Testis (tissue), 3 donors: Measurements from ENCODE around the gene PFDN2. TPM values are rescaled to one million over a fixed set of nuclear protein-coding genes. Genes with fewer than 3 reads are reported as not detected.

Source experiments
- DNase-seq: peaks from one replicate; pipeline ENCODE4 v3.0.0-alpha.2; 2019
- H3K27ac ChIP-seq, 2 donors: fragments of 200-600 bp; sonication (generic); one replicate each; pipeline ENCODE4 v1.5.1; 2019
- H3K27me3 ChIP-seq: fragments of 200-600 bp; sonication (generic); one replicate; pipeline ENCODE4 v1.5.1; 2019
- H3K36me3 ChIP-seq: fragments of 200-600 bp; sonication (generic); one replicate; pipeline ENCODE4 v1.5.1; 2017; ENCODE audit warnings: low read depth; ENCODE audit errors: missing control alignments
- H3K4me1 ChIP-seq: fragments of 200-600 bp; sonication (generic); one replicate; pipeline ENCODE4 v1.5.1; 2019
- H3K4me3 ChIP-seq, 2 donors: fragments of 200-600 bp; sonication (generic); one replicate each; pipeline ENCODE4 v1.5.1; 2017 to 2019
- H3K9me3 ChIP-seq: fragments of 200-600 bp; sonication (generic); one replicate; pipeline ENCODE4 v1.5.1; 2017
- POLR2A ChIP-seq: fragments of 450-650 bp; IDR thresholded peaks from one replicate; pipeline ENCODE4 v1.6.1; 2017; ENCODE audit warnings: antibody characterized with exemption, mild to moderate bottlenecking, moderate library complexity
- WGBS, 2 donors: methylation state at CpG; one replicate each; pipeline ENCODE4 v1.1.5; 2018; 5-methylcytosine and 5-hydroxymethylcytosine counted together
- intact Hi-C: fragments of 100-400 bp; cut with DNase I; formaldehyde crosslinking; loops from one replicate; pipeline ENCODE4 v1.15.1; 2023; ENCODE audit warnings: low total_unique reads
- polyA plus RNA-seq: library from polyadenylated mRNA; stranded (reverse); fragments of 350-450 nt; fragmentation: Illumina TruSeq; extraction: RNeasy Lipid Tissue Mini Kit (QIAGEN cat#74804); gene quantifications from one replicate; pipeline ENCODE4 v1.2.3, GENCODE V29; 2014; ENCODE audit warnings: low read depth, low replicate concordance; ENCODE audit not compliant: insufficient read depth
- total RNA-seq, 2 donors: library from RNA; depleted of rRNA; stranded (reverse); fragments of >200 nt; gene quantifications; one replicate each; pipeline ENCODE4 v1.2.3, GENCODE V29; 2016
- TF ChIP-seq, protein P1 (sequence below), 3 experiments: fragments of 450-650 bp in 2 of 3; fragments of 200-600 bp in 1 of 3; sonication (generic) in 1 of 3; IDR thresholded peaks; one replicate each; pipeline ENCODE4 v1.5.1; 2016 to 2019; ENCODE audit warnings: antibody characterized with exemption in 3 of 3, mild to moderate bottlenecking in 2 of 3, moderate library complexity in 1 of 3

The PFDN2 gene
- total and polyA plus RNA-seq, 3 donors from 2014 or later, result 76.8 to 96.3 (median 88.6) TPM

DNA sequence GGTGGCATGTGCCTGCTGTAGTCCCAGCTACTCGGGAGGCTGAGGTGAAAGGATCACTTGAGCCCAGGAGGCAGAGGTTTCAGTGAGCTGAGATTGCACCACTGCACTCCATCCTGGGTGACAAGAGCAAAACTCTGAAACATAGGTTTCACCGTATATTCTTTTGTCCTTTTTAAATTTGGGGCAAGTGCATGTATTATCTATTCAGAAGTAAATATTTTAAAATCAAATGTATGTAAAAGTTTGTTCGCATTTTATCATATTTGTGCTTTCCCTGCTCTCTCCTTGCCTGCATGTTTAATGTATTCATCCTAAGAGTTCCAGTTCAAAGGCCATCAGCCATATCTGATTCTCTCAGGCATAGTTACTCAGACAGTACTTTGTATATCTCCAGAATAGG lies 28.0 kb upstream of the PFDN2 start:
- no peaks in the 10 kb centered on the region for H3K36me3 ChIP-seq
- no peak overlapping the region for H3K27ac ChIP-seq
- H3K9me3 ChIP-seq, result no peaks in the 10 kb centered on the region
- intact Hi-C loops, result no loop called here
- H3K4me3 ChIP-seq, result no peak overlapping the region
- 84 to 90% methylated on average over 3 of the region's 3 CpGs for WGBS, 2 donors
- no peaks in the 10 kb centered on the region for H3K27me3 ChIP-seq
- TF ChIP-seq, protein P1, sequence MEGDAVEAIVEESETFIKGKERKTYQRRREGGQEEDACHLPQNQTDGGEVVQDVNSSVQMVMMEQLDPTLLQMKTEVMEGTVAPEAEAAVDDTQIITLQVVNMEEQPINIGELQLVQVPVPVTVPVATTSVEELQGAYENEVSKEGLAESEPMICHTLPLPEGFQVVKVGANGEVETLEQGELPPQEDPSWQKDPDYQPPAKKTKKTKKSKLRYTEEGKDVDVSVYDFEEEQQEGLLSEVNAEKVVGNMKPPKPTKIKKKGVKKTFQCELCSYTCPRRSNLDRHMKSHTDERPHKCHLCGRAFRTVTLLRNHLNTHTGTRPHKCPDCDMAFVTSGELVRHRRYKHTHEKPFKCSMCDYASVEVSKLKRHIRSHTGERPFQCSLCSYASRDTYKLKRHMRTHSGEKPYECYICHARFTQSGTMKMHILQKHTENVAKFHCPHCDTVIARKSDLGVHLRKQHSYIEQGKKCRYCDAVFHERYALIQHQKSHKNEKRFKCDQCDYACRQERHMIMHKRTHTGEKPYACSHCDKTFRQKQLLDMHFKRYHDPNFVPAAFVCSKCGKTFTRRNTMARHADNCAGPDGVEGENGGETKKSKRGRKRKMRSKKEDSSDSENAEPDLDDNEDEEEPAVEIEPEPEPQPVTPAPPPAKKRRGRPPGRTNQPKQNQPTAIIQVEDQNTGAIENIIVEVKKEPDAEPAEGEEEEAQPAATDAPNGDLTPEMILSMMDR (IDR thresholded peaks at IDR 0.05), result no peak
- TF ChIP-seq POLR2A, result no peak
- no peaks in the 10 kb centered on the region for H3K4me1 ChIP-seq
- no peak for DNase-seq

DNA sequence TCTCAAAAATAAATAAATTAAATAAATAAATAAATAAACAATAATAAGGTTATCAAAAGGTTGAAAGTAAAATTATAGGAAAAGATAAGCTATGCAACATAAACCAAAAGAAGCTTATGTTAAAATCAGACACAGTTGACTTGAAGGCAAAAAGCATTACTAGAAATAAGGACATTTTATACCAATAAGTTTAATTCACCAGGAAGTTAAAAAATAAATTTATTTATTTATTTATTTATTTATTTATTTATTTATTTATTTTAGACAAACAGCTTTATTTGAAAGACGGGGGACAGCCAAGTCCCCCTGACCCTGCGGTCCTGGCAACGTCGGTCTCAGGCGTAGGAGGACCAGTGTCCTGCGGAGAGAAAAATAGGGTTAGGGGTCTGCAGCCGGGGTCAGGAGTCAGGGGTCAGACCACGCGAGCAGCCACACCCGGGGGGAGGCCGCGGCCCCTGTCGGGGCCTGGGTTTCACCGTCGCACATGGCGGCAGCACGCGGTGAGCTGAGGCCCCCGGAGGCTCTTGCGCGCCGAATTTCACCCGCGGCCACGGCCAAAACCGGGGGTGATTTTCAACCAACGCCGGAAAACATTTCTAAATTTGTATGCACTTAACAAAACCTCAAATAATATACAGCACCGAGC lies 23.0 kb upstream of the PFDN2 start:
- Histone ChIP-seq H3K4me3 (no peak overlapping the region), H3K4me1 (peaks cover 10% of the 10 kb centered on the region), H3K36me3 (no peaks in the 10 kb centered on the region), H3K9me3 (no peaks in the 10 kb centered on the region), H3K27ac (no peak overlapping the region), H3K27me3 (no peaks in the 10 kb centered on the region)
- WGBS, 2 donors, result 73 to 76% methylated on average over 29 of the region's 29 CpGs
- no peak for TF ChIP-seq POLR2A
- TF ChIP-seq, protein P1 (IDR thresholded peaks at IDR 0.05), result no peak
- intact Hi-C loops, result no loop called here
- no peak for DNase-seq

DNA sequence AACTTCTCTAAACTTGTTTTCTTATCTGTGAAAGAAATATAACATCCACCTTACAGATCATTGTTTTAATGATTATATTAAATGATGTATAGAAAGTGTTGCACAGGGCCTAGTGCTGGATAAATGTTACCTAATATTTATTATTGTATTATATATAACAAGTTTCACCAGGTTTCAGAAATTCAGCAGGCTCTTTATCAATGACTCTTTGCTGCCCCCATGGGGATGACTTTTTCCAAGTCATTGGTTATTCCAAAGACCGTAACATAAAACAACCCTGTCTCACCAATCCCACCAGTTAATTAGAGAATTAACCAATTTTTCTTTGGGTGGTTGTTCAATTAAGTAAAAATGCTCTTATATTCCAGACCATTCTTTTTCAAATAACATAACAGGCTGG lies 21.9 kb upstream of the PFDN2 start:
- TF ChIP-seq, protein P1 (IDR thresholded peaks at IDR 0.05), result peak; percentile 20 to 41 (median 30)
- TF ChIP-seq POLR2A, result no peak
- Histone ChIP-seq H3K27me3 (no peaks in the 10 kb centered on the region), H3K9me3 (no peaks in the 10 kb centered on the region), H3K4me1 (peaks cover 10% of the 10 kb centered on the region), H3K4me3 (no peak overlapping the region), H3K36me3 (no peaks in the 10 kb centered on the region), H3K27ac (no peak overlapping the region)
- peak; percentile 65 for DNase-seq
- 40 to 42% methylated on average over 1 of the region's 1 CpG for WGBS, 2 donors
- intact Hi-C loops, result no loop called here

DNA sequence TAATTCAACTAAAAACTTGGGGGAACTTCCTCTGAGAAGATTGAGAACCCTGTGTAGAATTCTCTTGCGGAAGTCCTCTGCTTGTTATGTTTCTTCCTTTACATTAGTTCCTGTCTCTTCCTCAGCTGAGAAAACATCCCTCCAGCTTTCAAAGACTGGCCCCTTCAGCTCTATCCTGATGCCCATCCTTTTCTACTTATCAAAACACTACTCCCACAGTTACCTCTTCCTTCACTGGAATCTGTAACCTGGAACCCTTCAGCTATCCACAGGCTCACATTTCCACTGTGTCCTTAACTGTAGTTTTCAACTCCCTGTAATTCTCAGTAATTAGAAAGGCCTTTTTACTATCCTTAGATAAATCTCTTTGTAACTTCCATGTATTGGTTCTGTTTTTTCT lies 20.6 kb upstream of the PFDN2 start:
- DNase-seq, result no peak
- WGBS, 2 donors, result 61 to 72% methylated on average over 1 of the region's 1 CpG
- no peaks in the 10 kb centered on the region for H3K9me3 ChIP-seq
- no peaks in the 10 kb centered on the region for H3K27me3 ChIP-seq
- peak overlapping the region in 1 of 2 donors; percentile 28 for H3K27ac ChIP-seq
- intact Hi-C loops, result no loop called here
- peaks cover 20% of the 10 kb centered on the region for H3K4me1 ChIP-seq
- TF ChIP-seq, protein P1 (IDR thresholded peaks at IDR 0.05), result no peak
- TF ChIP-seq POLR2A, result no peak
- no peak overlapping the region for H3K4me3 ChIP-seq
- no peaks in the 10 kb centered on the region for H3K36me3 ChIP-seq

DNA sequence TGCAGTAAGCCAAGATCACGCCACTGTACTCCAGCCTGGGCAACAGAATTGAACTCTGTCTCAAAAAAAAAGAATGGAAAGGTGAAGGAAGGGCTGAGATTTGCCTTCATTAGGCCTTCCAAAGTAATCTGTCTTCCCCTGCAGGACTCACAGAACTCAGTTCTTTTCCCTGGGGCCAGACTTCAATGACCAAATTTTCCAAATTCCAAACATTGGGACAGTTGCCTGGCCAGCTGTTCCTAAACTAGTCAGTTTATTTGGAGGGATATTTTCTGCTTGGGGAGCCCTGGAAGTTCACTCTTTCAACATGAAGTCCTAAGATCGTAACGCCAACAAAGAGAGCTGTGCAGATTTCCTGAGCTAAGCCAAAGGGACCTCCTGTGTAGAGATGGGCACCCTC lies 20.0 kb upstream of the PFDN2 start:
- H3K27ac ChIP-seq, result peak overlapping the region in 1 of 2 donors; percentile 28
- H3K4me1 ChIP-seq, result peaks cover 20% of the 10 kb centered on the region
- TF ChIP-seq, protein P1 (IDR thresholded peaks at IDR 0.05), result no peak
- no peak for TF ChIP-seq POLR2A
- H3K4me3 ChIP-seq, result no peak overlapping the region
- no peaks in the 10 kb centered on the region for H3K36me3 ChIP-seq
- H3K9me3 ChIP-seq, result no peaks in the 10 kb centered on the region
- intact Hi-C loops, result no loop called here
- no peak for DNase-seq
- WGBS, 2 donors, result 57 to 65% methylated on average over 3 of the region's 3 CpGs
- no peaks in the 10 kb centered on the region for H3K27me3 ChIP-seq
